NCI-H524 (cell line): ENCODE data around the gene SMIM38.

Source experiments
- DNase-seq, 2 experiments: peaks; one replicate each; lab custom pipeline; 2025; lab: John Stamatoyannopoulos, UW

SMIM38 gene

DNA sequence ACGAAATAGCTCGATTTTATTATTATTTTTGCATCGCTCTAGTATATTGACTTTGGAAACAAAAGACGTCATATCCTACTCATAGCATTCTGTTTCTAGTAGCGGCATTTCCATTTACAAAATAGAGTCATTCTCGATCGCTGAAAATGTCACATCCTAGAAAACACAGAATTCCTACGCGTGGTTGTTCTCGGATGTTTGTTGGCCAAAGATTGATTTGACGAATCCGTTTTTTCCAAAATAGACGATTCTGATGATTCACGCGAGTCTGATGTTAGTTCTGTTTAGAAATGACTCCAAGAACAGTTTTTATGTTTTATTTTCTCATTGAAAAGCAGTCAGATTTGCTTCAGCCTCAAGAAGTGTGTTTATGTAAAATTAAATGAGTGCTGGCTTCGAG is 47.6 kb downstream of the SMIM38 start:
- no peak for DNase-seq

GRCh38 chr11:69203901-69204245 is 48.1 kb downstream of the SMIM38 start:
- DNase-seq = no peak

DNA sequence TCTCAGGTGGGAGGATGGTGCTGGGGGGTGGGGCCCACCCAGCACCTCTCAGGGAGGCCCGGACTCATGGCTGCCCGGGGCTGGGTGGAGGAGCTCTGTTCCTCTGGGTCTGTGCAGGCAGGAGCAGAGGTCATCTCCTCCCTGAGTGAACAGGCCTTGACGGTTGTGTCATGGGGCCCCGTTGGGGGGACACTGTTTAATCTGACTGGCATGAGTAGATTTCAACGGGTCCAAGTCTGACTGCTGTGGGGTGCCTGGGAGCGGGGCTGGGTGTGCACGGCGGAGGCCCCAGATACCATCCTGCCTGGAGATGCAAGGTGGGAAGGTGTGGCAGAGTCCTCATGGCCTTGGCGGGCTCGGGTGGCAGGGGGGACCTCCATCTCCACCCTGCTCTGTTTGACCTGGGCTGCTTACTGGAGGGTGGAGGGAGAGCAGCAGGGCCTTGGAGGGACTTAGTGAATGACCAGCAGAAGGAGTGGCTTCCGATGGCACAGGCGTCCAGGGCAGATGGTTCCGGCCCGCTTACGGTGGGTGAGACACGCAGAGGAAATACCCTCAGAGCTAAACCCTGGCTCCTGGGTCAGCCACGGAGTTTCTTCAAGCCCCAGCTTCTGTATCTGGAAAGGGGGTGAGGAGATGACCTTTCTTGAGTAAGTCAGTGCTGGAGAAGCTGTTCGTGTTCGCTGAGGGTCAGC is 48.7 kb downstream of the SMIM38 start:
- no peak for DNase-seq

- DNase-seq = no peak
Measured at GRCh38 chr11:69204941-69205742, 49.4 kb downstream of the SMIM38 start.
